Cortex of kidney (tissue), 1 donor: ENCODE measurements around the gene POLD2.

ENCODE experiments used
- DNase-seq: peaks from one replicate; lab custom pipeline; 2025; lab: John Stamatoyannopoulos, UW

POLD2 gene

DNA sequence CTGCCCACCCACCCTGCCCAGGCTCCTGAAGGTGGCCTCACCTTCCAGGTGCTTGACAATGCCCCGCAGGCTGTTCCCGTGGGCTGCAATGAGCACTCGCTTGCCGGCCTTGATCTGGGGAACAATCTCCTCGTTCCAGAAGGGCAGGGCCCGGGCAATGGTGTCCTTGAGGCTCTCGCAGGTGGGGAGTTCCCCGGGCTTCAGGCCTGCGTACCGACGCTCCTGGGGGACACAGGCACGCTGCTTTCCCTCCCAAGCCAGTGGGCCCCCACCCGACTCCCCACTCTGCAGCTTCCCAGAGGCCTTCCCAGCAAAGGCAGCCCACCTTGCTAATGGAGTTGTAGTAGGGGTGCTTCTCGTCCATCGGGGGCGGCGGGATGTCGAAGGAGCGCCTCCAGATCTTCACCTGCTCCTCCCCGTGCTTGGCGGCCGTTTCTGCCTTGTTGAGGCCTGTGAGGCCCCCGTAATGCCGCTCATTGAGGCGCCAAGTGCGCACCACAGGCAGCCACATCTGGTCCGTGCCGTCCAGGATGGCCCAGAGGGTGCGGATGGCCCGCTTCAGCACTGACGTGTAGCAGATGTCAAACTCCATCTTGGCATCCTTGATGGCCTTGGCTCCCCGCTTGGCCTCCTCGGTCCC is 58.4 kb downstream of the POLD2 start:
- no peak for DNase-seq
